ENCODE data around the gene MYADML2.
"Not testable (repeated sequence)": the region's sequence is repeated elsewhere in the genome, so short reads cannot be mapped to it uniquely, and the experiment has no call there.

The MYADML2 gene

GRCh38 chr17:81923302-81924260 is 23.5 kb downstream of the MYADML2 start:
- DNase-seq: no peak

DNA sequence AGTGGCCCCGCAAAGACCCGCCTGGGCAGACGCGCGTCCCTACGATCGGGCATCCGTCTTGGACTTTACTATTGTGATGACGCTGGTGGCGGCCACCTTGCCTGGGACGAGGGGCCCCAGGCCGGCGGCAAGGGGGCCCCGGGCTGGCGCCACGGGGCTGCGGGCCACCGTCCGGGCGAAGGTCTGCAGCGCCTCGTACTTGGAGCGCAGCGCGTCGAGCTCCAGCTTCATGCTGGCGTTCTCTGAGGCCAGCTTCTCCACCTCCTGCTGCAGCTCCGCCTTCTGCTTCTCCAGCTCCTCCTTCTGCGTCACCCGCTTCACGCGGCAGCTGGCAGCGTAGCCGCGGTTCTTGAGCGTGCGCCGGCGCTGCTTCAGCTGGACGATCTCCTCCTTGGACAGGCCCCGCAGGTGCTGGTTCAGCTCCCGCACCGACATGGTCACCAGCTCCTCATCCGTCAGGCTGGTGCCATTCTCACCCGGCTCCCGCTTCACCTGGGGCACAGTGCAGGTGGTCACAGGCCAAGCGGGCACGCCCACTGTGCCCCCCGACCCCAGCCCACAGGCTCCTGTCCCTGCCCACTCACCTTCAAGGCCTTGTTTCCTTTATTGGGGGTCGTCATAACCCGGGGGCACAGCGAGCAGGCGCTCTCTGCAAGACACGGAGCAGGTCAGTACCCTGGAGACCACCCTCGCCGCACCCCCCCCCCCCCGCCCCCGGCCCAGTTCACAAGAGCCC is 24.3 kb downstream of the MYADML2 start:
- DNase-seq: no peak

- DNase-seq: no peak
These were observed 25.0 kb downstream of the MYADML2 start for GRCh38 chr17:81921996-81922565.

GRCh38 chr17:81921537-81921862 is 25.5 kb downstream of the MYADML2 start:
- DNase-seq: no peak

DNA sequence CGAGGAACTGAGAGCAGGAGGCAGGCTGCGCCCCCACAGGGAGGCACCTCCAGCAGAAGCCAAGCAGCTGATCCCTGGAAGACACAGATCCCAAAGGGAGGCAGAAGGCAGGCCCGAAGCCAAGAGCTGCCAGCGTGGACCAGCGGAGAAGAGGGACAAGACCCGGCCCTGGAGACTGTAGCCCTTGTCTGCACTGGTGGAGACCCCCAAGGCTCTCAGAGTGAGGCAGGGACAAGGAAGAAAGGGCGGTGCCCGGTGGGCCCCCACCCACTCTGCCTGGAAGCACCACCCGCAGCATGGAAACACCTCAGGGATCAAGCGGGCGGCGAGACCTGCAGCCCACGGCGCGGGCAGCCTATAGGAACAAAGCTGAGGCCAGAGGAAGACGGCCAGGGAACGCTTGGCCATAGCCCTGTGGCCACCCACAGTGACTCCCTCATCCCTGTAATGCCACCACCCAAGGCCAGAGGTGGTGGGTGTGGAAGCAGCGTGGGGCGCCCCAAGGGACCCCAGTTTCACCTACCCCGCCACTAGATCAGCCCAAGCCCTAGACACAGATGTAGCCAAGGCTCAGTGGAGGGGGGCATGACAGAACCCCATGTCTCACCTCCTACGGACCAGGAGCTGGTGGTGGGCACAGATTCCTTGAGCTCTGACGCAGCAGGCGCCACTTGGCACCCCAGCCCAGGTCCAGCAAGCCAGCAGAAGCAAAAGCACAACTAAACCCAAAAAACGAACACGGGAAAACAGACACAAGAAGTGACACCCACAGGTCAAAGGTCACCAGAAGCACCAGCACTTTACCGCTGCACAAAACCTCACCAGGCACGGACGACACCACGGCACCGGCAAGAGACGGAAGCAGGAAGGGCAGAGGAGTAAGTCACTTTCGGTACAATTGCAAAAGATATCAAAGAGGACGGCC is 26.2 kb downstream of the MYADML2 start:
- DNase-seq: no peak

GRCh38 chr17:81918832-81919545 is 28.0 kb downstream of the MYADML2 start:
- no peak for DNase-seq

DNA sequence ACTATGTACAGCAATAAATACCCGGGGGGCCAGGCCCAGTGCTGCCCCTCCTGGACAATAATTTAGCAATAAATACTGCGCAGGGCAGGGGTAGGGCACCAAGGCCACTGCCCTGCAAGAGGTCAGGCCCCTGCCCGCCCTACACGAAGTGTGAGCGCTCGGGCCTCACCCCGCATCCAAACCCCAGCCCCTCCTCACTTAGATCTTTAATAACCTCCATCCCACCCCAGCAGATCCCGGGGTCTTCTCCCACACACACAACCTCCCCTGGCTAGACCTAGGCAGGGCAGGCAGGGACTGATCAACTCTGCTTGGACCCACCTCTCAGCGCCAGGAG is 28.7 kb downstream of the MYADML2 start:
- not testable (repeated sequence) for DNase-seq

DNA sequence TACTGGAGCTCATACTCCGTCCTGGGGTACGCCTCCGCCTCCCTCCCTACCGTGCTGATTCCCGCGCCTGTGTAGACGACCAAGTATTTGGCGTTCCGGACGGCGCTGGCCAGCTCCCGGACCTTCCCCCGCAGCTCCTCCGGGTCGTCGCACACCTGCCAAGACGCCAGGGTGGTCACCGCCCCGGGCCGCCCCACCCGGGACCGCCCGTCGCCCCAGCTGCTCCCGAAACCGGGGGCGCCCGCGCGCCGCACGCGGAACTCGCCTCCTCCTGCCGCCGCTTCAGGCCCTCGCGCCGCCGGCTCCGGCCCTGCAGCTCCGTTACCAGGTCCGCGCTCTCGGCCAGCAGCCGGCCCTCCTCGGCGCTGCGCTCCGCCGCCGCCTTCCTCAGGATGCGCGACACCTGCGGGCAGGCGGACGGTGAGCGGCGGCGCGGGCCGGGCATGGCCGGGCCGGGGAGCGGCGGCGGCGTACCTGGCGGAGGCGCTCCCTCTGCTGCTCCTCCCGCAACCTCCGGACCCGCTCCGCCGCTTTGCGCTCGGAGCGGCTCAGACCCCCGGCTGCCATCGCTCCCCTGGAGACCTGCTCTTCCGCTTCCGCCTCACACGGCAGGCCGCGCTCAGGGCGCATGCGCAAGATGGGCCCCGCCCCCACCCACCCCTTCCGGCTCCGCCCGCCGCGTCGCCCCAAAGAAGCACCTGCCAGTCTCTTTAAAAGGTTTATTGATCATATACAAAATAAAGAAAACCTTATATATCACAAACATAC is 29.3 kb downstream of the MYADML2 start, which contains the start of gene SIRT7:
Gene SIRT7 (minus strand): TSS at position 612 of the 768 bp plus-strand sequence. CDS start 45 bp downstream, at position 567.
- peak; percentile 62 for DNase-seq

- no peak for DNase-seq
These were observed 30.6 kb downstream of the MYADML2 start for GRCh38 chr17:81916234-81917001.

GRCh38 chr17:81915331-81915730 is 31.7 kb downstream of the MYADML2 start:
- no peak for DNase-seq

- no peak for DNase-seq
These were observed 32.8 kb downstream of the MYADML2 start for GRCh38 chr17:81914103-81914850.

DNA sequence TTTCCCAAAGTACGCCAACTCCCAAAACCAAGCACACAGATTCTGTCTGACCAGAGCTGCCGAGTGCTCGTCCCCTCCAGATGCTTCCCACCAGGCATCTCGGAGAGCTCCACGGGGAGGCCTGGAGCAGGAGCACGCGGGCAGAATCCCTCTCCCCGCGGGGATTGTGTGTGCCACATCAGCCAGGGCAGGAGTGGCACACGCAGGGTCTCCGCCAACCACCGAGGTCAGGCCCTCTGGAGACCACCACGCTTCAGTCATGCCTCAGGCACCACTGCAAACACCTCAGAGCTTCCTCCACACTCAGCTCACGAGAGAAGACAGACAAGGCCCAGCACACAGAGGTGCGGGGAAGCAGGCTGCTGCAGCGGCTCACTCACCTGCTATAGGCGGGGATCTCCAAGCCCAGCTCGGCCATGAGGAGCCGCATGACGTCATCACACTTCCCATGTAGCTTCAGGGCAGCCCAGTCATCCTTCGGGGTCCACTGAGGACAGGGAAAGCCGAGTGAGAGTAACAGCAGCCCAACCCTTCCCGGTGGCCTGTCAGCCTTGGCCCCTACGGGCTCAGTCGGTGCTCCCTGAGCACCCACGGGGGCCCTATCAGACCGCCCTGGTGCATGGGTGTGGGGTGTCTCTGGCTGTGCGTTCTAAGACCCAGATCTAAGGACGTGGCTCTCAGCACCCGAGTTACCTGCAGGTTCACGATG is 33.5 kb downstream of the MYADML2 start:
- DNase-seq: no peak

GRCh38 chr17:81912441-81913309 is 34.4 kb downstream of the MYADML2 start:
- no peak for DNase-seq

DNA sequence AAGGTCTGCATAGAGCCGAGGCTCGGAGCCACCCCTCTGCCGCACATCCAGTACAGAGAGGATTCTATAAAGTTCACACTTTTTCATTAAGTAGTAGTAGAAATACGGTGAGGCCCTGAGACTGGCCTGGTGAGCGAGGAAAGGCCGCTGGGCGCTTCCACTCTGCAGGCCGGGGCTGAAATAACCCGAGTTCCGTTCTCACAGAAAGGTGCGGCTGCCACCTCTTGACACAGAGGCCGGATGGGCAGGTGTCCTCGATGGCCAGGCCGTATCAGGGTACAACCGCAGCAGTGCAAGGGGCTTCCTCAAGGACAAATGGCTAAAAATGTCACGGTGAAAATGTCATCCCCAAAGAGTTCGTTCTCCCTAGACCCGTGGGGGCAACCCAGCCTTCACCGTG is 35.1 kb downstream of the MYADML2 start:
- no peak for DNase-seq

GRCh38 chr17:81911277-81911961 is 35.6 kb downstream of the MYADML2 start, which contains the start of gene PCYT2:
TSS of gene PCYT2 (minus strand) at chr17:81911399. CDS start at chr17:81911355, 44 bp downstream.
- peak; percentile 74 for DNase-seq

DNA sequence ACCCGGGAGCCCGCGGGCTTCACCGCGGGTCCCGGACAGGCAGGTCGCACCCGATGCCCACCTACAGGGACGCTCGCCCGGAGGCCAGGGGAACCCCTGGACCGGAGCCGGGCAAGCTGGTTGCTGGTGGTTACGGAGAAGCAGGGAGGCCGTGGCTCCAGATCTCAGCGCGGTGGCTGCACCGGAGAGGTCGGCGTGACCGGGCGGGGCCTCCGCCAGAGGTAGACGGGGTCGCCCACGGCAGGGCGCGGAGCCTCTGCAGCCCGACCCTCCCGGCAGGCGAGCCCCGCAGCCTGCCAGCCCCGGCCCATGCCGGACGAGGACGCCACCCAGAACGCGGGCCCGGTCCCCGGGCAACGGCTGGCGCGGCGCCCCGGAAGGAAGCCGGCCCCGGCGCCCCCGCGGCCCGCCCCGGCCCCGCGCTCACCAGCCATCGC is 36.2 kb downstream of the MYADML2 start:
- no peak for DNase-seq

All from NCI-H510A treated with DMSO at 0.1 percent for 48 hours (cell line).